Measurements from ENCODE around the gene KAT2A.
"Not testable (repeated sequence)": the region's sequence is repeated elsewhere in the genome, so short reads cannot be mapped to it uniquely, and the experiment has no call there.

KAT2A gene

DNA sequence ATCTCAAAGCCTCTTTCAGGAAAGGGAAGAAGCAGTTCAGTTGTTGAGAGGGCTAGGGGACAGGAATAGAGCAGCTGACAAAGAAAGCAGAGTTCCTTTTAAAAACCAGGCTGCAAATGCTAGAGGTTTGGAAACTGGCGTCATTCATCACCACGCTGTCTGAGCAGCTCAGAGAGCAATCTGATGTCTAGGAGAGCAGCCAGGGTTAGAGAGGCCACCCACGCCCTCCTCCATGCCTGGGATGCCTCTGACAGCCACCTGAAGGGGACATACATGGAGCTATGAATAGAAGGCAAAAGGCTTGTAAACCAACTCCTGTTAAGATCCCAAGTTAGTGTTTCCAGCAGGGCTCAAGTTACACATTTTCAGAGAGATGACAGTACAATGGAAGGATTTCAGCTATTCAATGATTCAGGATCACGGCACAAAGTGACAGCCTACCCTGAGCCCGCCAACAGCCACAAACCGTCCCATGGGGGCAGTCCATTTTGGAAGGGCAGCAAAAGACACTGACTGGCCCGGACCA, 21.3 kb upstream of the KAT2A start:
- H3K4me3 Mint-ChIP-seq: no peak overlapping the region
- H3K27ac Mint-ChIP-seq: no peak overlapping the region
- H3K4me1 Mint-ChIP-seq: peaks cover 52% of the 10 kb centered on the region
- H3K9me3 Mint-ChIP-seq: no peaks in the 10 kb centered on the region
- H3K36me3 Mint-ChIP-seq: peaks cover 34% of the 10 kb centered on the region
- ATAC-seq: no peak
- no peaks in the 10 kb centered on the region for H3K27me3 Mint-ChIP-seq

DNA sequence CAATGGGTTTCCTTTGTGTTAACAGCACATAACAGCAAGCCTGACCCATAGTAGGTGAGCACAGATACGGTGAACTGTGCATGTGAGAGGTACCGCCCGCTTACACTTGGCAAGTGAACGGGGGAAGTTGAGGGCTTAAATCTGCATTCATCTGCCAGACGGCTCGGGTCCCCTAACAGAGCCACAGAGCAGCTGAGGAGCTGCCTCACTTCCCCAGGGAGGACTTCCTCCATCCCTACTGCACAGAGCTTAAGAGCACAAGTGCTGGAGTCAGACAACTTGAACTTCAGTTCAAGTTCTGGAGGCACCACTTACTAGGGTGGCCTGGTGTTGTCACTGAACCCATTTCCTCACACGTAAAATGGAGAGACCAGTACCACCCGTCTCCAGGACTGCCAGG, 20.2 kb upstream of the KAT2A start:
- no peak overlapping the region for H3K4me3 Mint-ChIP-seq
- ATAC-seq: no peak
- H3K27ac Mint-ChIP-seq: no peak overlapping the region
- H3K27me3 Mint-ChIP-seq: no peaks in the 10 kb centered on the region
- no peaks in the 10 kb centered on the region for H3K9me3 Mint-ChIP-seq
- H3K4me1 Mint-ChIP-seq: peaks cover 50% of the 10 kb centered on the region
- peaks cover 33% of the 10 kb centered on the region for H3K36me3 Mint-ChIP-seq

GRCh38 chr17:42140690-42141089, 19.5 kb upstream of the KAT2A start:
- H3K4me1 Mint-ChIP-seq: peaks cover 57% of the 10 kb centered on the region
- H3K4me3 Mint-ChIP-seq, H3K27me3 Mint-ChIP-seq, H3K9me3 Mint-ChIP-seq, H3K27ac Mint-ChIP-seq, ATAC-seq: not testable (repeated sequence)
- H3K36me3 Mint-ChIP-seq: peaks cover 33% of the 10 kb centered on the region

- no peaks in the 10 kb centered on the region for H3K27me3 Mint-ChIP-seq
- no peak overlapping the region for H3K4me3 Mint-ChIP-seq
- no peak overlapping the region for H3K27ac Mint-ChIP-seq
- no peak for ATAC-seq
- peaks cover 35% of the 10 kb centered on the region for H3K36me3 Mint-ChIP-seq
- H3K9me3 Mint-ChIP-seq: no peaks in the 10 kb centered on the region
- peaks cover 63% of the 10 kb centered on the region for H3K4me1 Mint-ChIP-seq
Observed at GRCh38 chr17:42138749-42139492, 17.8 kb upstream of the KAT2A start.

DNA sequence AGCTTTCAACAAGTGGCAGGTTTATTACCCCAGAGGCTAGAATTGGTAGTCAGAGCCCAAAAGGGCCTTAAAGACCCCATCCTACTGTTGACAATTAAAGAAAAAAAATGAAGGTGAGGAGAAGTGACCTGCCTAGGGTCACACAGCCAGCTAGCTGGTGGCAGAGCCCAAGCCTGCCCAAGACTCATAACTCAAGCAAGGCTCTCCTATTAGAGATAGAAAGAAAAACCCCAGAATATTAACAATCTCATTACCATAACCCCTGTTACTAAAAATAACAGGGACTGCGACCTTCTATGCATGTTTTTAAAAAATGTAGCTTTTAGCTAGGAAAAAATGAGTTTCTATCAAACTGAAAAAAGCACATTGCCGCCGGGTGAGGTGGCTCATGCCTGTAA, 15.5 kb upstream of the KAT2A start:
- peaks cover 34% of the 10 kb centered on the region for H3K36me3 Mint-ChIP-seq
- H3K4me3 Mint-ChIP-seq: no peak overlapping the region
- H3K27ac Mint-ChIP-seq: peak overlapping the region; percentile 82

DNA sequence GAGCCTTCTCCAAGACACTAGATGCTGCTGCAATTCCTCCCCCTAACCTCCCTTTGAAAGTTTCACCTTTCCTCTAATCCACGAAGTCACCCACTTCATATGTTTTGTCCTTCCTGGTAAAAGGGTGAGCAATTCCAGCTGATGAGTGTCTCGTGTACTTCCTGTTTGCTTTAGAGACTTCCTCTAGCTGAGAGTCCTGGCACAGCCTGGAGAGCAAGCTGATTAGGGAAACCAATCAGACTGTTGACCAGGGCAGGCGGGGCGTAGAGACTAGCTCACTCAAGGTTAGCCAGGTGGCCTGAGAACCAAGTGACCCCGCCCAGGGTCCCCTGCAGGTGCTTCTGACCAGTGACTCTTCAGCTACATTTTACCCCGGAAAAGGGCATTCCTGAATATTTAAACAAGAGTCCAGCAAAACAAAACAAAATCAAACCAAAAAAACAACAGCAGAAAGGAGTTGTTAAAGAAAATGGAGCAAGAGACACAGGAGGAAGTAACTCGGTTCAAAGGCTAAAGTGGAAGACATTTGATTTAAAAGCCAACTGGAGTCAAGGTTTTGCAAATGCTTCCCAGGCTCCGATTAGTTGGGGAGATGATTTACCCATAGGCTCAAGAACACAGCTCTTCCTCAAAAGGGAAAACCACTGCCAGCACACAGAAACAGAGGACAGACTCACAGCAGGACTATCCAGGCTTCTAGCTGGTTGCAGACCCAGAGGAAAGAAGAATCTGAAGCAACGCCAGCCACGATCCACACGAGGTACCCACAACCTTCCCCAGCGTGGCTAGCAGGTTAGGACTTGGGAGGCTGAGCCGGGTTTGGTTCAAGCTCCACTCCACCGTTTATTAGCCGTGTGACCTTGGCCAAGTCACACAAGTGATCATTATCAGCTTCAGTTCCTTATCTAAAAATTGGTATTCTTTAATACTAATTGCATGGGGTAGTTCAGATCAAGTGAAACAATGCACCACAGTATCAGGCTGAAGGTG, 14.8 kb upstream of the KAT2A start:
- ATAC-seq: no peak
- no peaks in the 10 kb centered on the region for H3K27me3 Mint-ChIP-seq
- H3K4me1 Mint-ChIP-seq: peaks cover 70% of the 10 kb centered on the region
- H3K27ac Mint-ChIP-seq: peak overlapping the region; percentile 82
- H3K9me3 Mint-ChIP-seq: no peaks in the 10 kb centered on the region
- H3K36me3 Mint-ChIP-seq: peaks cover 39% of the 10 kb centered on the region
- peak overlapping the region; percentile 31 for H3K4me3 Mint-ChIP-seq

More for the DNA sequence above, 15.5 kb upstream of the KAT2A start:
- H3K9me3 Mint-ChIP-seq: no peaks in the 10 kb centered on the region
- H3K4me1 Mint-ChIP-seq: peaks cover 70% of the 10 kb centered on the region
- H3K27me3 Mint-ChIP-seq: no peaks in the 10 kb centered on the region
- no peak for ATAC-seq

GRCh38 chr17:42135151-42135550, 14.0 kb upstream of the KAT2A start:
- no peaks in the 10 kb centered on the region for H3K27me3 Mint-ChIP-seq
- peak overlapping the region; percentile 82 for H3K27ac Mint-ChIP-seq
- peaks cover 76% of the 10 kb centered on the region for H3K4me1 Mint-ChIP-seq
- H3K36me3 Mint-ChIP-seq: peaks cover 43% of the 10 kb centered on the region
- H3K4me3 Mint-ChIP-seq: no peak overlapping the region
- ATAC-seq: no peak
- no peaks in the 10 kb centered on the region for H3K9me3 Mint-ChIP-seq

- peaks cover 70% of the 10 kb centered on the region for H3K4me1 Mint-ChIP-seq
- peak; percentile 94 for ATAC-seq
- H3K27ac Mint-ChIP-seq: peak overlapping the region; percentile 34
Observed at GRCh38 chr17:42133461-42134041, 12.4 kb upstream of the KAT2A start.

DNA sequence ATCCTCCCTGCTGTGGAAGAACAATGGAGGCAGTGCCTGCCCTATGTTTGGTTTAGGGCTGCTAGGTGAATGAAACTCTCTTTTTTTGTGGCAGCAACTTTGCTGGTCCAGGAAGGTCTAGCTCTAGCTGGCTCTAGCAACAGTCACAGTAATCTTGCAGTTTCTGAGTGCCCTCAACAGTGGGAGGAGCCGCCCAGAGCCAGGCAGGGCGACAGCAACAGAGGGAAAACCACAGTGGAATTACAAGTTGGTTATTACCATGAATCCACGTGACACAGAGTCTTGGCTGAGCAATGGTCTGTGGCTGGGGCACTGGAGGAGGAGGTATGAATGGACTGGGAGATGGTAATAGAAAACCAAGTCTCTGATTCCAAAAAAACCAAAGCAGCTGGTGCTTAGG, 11.8 kb upstream of the KAT2A start:
- H3K9me3 Mint-ChIP-seq: no peaks in the 10 kb centered on the region
- peaks cover 63% of the 10 kb centered on the region for H3K4me1 Mint-ChIP-seq
- peak; percentile 72 for ATAC-seq
- peak overlapping the region; percentile 4 for H3K4me3 Mint-ChIP-seq
- peak overlapping the region; percentile 34 for H3K27ac Mint-ChIP-seq
- H3K27me3 Mint-ChIP-seq: no peaks in the 10 kb centered on the region
- H3K36me3 Mint-ChIP-seq: peaks cover 62% of the 10 kb centered on the region

More at GRCh38 chr17:42133461-42134041, 12.4 kb upstream of the KAT2A start:
- Mint-ChIP-seq H3K36me3 (peaks cover 59% of the 10 kb centered on the region), H3K27me3 (no peaks in the 10 kb centered on the region), H3K9me3 (no peaks in the 10 kb centered on the region), H3K4me3 (peak overlapping the region; percentile 25)

GRCh38 chr17:42131981-42132432, 10.8 kb upstream of the KAT2A start:
- Mint-ChIP-seq H3K27me3 (no peaks in the 10 kb centered on the region), H3K4me1 (peaks cover 57% of the 10 kb centered on the region), H3K27ac (peak overlapping the region; percentile 34), H3K4me3 (no peak overlapping the region), H3K36me3 (peaks cover 62% of the 10 kb centered on the region), H3K9me3 (no peaks in the 10 kb centered on the region)
- no peak for ATAC-seq

DNA sequence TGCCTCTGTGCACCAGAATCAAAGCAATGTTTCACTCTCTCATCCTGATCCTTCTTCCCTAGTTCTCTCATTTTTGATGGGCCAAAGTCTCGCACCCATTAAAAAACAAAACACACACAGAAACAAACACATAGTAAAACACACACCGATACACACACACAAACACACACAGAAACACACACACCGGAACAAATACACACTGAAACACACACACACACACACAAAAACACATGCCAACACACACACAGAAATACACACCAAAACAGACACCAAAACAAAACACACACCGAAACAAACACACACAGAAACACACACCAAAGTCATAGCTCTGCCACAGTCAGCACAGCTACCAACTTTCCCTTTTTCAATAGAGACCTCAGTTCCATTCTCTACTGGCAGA, 10.1 kb upstream of the KAT2A start:
- peaks cover 49% of the 10 kb centered on the region for H3K4me1 Mint-ChIP-seq
- H3K27ac Mint-ChIP-seq: peak overlapping the region; percentile 34
- H3K9me3 Mint-ChIP-seq: no peaks in the 10 kb centered on the region
- peaks cover 61% of the 10 kb centered on the region for H3K36me3 Mint-ChIP-seq
- no peaks in the 10 kb centered on the region for H3K27me3 Mint-ChIP-seq
- H3K4me3 Mint-ChIP-seq: no peak overlapping the region
- no peak for ATAC-seq

GRCh38 chr17:42130310-42130936, 9.3 kb upstream of the KAT2A start:
- Mint-ChIP-seq H3K27ac (peak overlapping the region; percentile 34), H3K4me1 (peaks cover 41% of the 10 kb centered on the region), H3K36me3 (peaks cover 63% of the 10 kb centered on the region), H3K4me3 (no peak overlapping the region), H3K27me3 (no peaks in the 10 kb centered on the region), H3K9me3 (no peaks in the 10 kb centered on the region)
- ATAC-seq: no peak

- no peaks in the 10 kb centered on the region for H3K9me3 Mint-ChIP-seq
- peak overlapping the region; percentile 44 for H3K27ac Mint-ChIP-seq
- H3K36me3 Mint-ChIP-seq: peaks cover 75% of the 10 kb centered on the region
- no peaks in the 10 kb centered on the region for H3K27me3 Mint-ChIP-seq
- ATAC-seq: no peak
- peaks cover 40% of the 10 kb centered on the region for H3K4me1 Mint-ChIP-seq
- H3K4me3 Mint-ChIP-seq: no peak overlapping the region
Observed at GRCh38 chr17:42129109-42129837, 8.1 kb upstream of the KAT2A start.

GRCh38 chr17:42127414-42127813, 6.2 kb upstream of the KAT2A start:
- Mint-ChIP-seq H3K4me3 (no peak overlapping the region), H3K4me1 (peaks cover 23% of the 10 kb centered on the region), H3K9me3 (no peaks in the 10 kb centered on the region), H3K27me3 (no peaks in the 10 kb centered on the region), H3K36me3 (peaks cover 73% of the 10 kb centered on the region), H3K27ac (peak overlapping the region; percentile 44)
- ATAC-seq: no peak
